Dermis microvascular lymphatic vessel endothelial cell (primary cell): ENCODE results near the gene DTX3L. TPM values are rescaled to one million over a fixed set of nuclear protein-coding genes. Genes with fewer than 3 reads are reported as not detected.

Experiments used
- DNase-seq, 2 donors: peaks; one replicate each; pipeline versions ENCODE4 v3.0.0 to v3.0.0-alpha.2; 2010; ENCODE audit warnings: low read depth in 2 of 2
- total RNA-seq: library from RNA; depleted of rRNA; stranded (reverse); fragments of >200 nt; gene quantifications from 2 replicates; pipeline ENCODE4 v1.2.1, GENCODE V29; 2014

DTX3L gene
- 18.1 and 21.4 TPM in 2 replicates for total RNA-seq

DNA sequence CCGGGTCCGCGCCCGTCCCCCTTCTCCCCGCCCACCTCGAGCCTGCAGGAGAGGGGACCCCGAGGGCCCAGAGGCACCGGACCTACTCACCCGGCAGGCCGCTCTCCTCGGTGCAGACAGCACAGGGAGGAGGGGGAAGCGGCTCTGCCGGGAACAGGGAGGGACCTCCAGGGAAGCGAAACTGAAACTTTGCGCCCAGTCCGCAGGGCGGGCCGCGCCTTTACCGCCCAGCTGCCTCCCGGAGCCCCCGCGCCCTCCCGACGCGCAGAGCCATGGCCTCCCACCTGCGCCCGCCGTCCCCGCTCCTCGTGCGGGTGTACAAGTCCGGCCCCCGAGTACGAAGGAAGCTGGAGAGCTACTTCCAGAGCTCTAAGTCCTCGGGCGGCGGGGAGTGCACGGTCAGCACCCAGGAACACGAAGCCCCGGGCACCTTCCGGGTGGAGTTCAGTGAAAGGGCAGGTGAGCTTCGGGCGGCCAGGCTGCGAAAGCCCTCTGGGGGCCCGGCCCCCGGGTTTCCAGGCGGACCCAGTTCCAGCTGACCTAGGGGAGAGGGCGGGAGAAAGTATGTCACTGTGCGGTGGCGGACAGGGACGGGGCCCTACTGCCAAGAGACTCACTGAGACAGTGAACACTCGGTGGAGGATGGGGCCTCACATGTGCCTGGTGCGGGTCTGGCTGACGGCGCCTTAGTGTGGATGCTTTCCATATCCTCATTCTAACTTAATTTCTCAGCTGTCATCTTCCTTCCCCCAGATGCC lies at the start of gene DTX3L, which contains the start of gene PARP9:
Gene DTX3L, plus strand, starts transcription at position 184 of the 758 bp plus-strand sequence. Its CDS starts 89 bp downstream, at position 273.
Gene PARP9, minus strand, starts transcription at position 146 of the 758 bp plus-strand sequence. CDS start 4,680 bp downstream, outside the sequence.
- peak; percentile 67 to 83 for DNase-seq

DNA sequence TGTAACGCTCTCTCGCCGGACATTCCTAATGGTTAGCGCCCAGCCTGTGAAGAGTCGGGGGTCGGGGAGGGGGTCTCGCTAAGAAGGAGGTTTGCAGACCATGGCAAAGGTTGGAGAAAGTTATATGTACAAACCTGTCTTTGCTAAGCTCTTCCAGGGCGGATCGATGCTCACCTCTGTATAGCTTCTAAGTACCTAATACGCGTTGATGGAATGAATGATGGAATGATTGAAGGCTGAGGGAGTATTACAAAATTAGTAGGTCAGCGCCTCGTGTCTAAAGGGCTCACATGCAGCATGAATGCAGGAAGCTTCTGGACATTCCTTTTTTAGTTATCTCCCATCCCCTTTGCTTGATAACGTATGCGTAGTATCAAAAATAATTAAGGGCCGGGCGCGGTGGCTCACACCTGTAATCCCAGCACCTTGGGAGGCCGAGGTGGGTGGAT lies 49.1 kb upstream of the DTX3L start:
- no peak for DNase-seq

DNA sequence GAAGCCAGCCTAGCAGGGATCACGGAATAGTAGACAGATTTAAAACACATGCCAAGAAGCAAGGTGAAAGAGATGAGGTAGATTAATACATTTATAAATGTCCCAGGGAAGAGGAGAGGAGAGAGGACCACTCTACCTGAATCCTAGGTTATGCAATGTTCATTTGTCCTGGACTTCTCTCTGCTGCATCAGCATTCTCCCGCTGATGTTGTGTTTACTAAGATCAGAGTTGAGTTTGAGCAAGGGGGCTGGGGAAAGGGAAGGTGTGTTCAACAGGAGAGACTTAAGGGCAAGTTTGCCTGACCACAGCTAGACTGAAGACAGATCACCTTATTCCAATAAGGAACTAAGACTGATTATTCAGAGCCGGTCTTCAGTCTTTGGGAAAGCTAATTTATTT lies 48.3 kb upstream of the DTX3L start:
- DNase-seq = no peak

DNA sequence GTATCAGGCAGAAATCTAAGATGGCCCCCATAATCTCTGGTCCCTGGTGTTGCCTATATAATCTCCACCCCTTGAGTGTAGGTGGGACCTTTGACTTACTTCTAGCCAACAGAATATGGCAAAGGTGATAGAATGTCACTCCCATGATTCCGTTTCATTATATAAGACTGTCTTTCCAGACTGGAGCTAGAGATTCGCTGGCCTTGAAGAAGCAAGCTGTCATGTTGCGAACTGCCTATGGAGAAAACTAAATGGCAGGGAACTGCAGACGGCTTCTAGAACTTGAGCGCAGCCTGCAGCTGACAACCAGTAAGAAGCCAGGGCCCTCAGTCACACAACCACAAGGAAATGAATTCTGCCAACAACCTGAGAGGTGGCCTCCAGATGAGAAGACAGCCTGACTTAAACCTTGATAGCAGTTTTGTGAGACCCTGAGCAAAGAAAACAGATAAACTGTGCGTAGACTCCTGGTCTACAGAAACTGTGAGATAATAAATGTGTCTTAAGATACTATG lies 47.2 kb upstream of the DTX3L start:
- DNase-seq = no peak

DNA sequence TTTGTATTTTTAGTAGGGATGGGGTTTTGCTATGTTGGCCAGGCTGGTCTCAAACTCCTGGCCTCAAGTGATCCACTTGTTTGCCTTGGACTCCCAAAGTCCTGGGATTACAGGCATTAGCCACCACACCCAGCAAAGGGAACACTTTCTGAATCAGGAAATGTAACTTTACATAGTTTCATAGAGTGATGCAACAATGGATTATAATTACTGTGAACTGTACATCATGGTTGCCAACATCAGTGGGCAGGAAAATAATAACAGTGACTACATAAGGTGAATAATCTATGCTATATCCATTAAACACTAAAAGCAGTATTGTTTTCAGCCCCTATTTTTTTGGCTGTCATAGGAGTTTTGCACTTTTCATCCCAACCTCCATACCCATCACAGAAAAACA lies 44.4 kb upstream of the DTX3L start:
- no peak for DNase-seq

DNA sequence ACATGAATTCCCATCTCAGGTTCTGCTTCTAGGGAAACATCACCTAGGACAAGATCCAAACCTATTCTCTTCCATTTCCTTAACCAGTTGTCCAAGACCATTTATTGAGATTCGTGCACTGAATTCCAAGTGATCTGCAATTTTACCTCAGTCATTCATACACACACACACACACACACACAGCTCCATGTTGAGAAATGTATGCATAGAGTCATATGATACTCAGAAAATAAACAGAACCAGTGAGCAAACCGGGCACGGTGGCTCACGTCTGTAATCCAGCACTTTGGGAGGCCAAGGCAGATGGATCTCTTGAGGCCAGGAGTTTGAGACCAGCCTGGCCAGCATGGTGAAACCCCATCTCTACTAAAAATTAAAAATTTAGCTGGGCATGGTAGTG lies 43.3 kb upstream of the DTX3L start:
- no peak for DNase-seq

DNA sequence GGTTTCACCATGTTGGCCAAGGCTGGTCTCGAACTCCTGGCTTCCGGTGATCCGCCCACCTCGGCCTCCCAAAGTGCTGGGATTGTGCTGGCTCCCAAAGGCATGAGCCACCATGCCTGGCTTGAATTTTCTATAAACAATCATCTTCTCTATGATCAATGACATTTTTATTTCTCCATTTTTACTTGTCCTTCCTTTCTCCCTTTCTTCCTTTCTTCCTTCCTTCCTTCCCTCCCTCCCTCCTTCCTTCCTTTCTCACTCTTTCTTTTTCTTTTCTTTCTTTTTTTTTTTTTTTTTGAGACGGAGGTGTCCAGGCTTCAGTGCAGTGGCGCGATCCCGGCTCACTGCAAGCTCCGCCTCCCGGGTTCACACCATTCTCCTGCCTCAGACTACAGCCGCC lies 40.8 kb upstream of the DTX3L start:
- DNase-seq = no peak

DNA sequence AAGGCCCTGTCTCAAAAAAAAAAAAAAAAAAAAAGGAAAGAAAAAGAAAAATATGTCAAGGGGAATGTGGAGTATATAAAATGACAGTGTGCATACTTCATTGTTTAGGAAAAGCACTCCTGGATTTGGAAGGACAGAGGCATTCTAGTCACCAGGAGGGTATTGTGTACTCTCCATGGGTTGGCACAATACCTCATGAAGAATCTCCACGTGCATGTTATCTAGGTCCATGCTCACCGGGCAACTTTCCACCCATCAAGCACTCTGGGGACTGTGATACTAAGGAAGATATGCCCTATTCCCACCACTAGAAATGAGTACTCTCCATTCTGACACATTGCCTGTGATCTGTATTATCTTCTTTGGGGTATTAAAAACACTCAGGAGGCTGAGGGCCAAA lies 34.0 kb upstream of the DTX3L start:
- no peak for DNase-seq

DNA sequence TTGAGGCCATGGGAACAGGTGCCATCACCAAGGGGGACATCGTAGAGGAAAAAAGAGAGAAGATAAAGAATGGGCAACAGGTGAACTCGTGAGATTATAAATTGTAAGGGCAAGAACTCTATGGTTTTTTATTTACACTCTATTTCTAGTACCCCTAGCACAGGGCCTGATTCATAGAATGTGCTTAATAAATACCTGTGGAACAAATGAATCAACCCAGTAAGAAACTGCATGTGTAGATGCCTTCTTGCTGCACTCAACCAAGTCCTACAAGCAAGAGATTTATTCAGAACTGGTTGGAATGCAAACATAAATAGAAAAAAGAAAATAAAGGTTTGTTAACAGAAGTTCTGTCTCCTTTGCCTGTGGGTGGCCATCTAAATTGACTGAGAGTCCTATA lies 30.7 kb upstream of the DTX3L start:
- no peak for DNase-seq

DNA sequence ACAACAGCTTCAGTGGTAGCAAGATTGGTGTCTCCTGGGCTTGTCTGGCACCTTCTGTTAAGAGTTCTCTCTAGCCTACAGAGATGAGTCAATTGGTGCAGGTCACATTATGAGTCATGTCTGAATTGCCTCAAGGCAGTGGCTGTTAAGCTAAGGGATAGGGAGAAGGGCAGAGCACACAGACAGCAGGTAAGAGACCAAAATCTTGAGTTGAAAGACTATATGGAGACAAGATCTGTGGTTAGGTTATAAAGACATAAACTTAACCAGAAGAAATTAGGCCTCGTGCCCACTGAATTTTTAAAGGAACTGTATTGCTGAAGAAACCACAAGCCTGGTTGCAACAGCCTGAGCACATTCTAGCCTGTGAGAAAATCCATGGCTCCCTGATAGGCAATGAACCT lies 30.2 kb upstream of the DTX3L start:
- no peak for DNase-seq

DNA sequence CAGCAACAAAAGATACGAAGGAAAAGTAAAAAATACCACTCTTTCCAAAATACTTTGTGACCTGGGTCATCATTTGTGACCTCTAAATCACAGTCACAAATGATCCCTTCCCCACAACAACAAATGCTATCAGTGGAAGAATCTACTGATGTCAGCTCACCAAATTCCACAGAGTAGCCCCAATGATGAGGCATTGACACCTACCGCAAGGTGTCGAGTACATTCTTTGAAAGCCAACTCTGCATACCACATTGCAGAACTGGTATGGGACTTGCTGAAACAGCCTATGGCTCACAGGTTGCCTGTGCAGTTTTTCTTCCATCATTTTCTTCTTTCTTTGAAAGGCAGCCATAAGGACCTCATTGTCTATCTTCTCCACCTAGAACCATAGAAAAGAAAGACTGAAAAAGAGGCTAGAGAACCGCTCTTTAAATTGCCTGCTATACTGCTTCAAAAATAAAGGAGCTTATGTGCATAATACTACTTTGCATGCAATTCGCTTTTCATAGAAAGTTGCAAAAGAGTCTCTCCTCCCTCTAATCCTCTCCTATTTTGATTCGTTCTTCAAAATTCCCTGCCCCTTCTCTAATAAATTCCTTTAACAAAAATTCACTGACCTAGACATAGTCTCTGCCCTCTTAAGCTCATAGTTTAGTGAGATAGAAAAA lies 28.0 kb upstream of the DTX3L start:
- no peak for DNase-seq

DNA sequence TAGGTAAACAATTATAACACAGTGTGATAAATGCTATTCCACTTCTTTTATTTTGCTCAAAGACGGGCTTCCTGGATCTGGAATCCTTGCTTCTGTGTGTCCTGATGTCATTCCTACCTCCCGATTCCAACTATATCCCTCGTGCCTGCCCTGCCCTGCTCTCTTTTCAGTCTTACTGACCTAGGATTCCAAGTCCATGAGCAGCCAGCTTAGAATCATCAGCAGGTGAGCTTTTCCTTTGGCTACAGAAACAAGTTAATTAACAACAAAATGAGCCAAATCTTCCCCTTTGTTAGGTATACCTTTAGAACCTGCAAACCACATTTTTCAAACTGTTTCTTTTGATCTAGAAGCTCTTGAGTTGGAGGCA lies 27.5 kb upstream of the DTX3L start:
- DNase-seq = no peak

DNA sequence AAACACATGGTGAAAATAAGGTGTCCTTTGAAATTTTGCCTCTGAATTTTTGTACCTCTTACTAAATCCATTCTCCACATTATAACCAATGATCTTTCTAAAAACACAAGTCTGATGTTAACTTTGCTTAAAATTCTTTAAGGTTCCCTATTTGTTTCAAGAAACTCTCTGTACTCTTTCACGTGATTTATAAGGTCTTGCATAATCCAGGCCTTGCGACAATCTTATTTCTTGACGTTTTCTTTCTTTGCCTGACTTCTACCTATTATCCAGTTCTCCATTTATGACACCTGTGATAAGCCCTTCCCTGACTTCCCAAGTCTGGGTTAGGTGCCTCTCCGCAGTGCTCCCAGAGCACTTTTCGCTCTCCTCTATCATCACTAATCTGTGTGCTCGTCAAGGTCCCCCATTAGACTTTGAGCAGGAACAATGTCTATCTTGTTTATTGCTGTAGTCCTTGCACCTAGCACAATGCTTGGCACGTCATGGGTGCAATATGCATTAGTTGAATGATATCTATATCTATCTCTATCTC lies 25.1 kb upstream of the DTX3L start:
- no peak for DNase-seq

DNA sequence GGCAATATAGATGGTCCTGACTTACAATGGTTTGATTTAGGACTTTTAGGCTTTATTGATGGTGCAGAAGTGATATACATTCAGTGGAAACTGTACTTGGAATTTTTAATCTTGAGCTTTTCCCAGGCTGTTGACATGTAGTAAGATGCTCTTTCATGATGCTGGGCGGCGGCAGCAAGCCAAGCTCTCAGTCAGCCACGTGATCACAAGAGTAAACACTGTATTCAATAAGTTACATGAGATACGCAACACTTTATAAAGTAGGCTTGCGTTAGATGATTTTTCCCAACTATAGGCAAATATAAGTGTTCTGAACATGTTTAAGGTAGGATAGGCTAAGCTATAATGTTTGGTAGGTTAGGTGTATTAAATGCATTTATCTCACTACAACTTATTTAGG lies 18.0 kb upstream of the DTX3L start:
- no peak for DNase-seq

DNA sequence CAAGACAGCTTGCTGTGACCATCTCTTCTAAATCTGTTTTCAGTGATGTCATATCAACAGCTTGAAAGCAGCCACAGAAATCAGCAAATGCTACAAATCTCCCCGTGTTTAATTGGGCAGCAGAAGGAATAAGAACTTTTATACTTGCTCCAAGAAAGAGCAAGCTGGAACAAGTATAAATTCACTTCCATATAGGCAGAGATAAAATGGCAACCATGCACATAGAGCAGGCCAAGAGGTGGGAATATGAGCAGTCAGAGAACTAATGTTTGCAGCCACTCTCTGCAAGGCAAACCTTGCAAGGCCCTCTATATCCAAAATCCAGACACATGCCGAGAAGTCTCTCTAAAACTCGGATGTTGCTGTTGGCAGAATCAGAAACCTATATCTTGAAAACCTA lies 16.1 kb upstream of the DTX3L start:
- DNase-seq = no peak

DNA sequence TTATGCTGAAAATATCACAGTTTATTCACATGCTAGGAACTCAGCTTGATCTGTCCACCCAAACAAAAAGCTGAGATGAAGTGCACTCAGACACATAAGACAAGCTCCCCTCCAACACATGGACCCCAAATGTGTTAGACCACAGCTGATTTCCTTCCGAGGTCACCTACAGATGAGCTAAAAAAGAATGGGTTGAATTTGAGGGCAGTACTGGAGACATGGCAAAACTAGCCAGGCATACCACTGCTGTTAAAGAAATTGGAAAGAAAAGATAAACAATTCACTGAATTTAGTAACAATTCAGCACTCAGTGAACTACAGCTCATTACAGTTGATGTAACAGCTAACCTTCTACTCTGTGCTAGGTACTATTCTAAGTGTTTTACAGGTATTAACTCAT lies 15.5 kb upstream of the DTX3L start:
- no peak for DNase-seq

DNA sequence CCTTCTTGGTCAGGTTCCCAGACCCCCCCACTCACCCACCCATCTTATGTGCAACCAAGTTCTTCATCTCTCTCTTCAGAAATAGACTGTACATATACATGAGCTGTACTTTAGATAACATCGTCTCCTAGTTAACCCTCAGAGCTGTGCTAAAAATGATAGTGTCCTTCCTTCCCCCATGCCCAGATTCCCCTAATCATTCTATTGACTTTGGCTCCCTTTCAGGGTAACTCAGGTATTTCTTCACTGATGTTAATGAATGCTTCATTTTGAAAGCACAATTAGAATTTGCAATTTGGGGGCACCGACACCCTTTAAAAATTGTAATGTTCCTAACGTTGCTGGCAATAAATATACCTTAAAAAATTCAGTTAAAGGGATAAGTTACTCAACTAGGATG lies 11.0 kb upstream of the DTX3L start:
- DNase-seq = no peak

DNA sequence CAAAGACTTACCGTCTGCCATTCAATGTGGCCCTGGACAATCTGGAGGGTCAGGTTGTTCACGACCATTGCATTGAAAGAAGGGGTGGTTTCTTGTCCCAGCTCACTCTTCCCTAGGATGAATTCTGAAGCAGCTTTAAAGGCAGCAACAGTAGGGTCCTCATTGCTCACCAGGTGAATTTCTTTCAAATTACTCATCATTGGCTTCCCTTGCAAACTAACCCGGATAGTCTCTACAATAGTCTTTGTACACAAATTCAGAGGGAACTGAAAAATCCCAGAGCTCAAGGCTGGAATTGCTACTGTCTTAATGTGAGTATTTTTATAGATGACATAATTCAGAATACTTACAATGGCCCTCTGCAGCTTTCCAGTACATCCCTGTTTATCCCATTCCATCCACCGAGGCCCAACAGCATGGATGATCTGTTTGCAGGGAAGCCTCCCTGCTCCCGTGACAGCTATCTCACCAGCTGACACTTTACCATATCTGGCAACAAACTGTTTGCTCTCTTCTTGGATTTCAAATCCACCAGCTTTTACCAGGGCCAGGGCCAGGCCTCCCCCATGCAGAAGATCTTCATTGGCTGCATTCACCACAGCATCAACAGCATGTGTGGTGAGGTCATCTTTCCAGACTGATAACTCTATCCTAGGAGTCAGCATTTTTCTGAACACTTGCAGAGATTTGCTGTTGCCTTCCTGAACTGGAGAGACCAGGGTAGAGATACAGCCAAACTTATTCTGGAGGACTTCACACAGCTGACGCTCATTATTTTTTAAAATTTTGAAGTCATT lies 8.7 kb upstream of the DTX3L start:
- DNase-seq = no peak

DNA sequence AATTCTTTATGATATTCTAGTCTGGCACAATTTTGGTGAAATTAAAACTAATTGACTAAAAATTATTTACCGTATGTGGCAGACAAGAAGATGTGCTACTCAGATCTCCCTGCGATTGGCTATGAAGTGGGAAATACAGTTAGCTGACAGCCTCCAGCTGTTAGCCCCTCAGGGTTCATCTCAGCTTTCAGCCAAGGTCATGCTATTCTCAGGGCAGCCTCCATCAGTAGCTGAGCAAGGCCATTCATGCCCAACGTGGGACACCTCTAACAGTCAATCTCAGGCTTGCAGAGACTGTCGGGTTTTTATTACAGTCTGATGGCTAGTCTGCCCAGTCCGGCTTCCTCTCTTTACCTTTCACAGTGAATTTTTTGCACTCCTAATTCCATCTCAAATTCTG lies 6.8 kb upstream of the DTX3L start:
- DNase-seq = no peak

DNA sequence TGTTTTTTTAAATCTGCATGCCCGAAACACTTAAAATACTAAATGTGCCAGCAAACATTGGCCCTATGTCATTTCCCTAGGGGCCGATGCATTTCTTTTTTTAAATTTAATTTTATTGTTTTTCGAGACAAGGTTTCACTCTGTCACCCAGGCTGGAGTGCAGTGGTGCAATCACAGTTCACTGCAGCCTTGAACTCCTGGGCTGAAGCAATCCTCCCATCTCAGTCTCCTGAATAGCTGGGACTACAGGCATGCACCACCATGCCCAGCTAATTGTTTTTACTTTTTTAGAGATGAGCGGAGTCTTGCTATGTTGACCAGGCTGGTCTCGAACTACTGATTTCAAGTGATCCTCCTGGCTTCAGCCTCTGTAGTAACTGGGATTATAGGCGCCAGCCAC lies 5.5 kb upstream of the DTX3L start:
- DNase-seq = no peak

DNA sequence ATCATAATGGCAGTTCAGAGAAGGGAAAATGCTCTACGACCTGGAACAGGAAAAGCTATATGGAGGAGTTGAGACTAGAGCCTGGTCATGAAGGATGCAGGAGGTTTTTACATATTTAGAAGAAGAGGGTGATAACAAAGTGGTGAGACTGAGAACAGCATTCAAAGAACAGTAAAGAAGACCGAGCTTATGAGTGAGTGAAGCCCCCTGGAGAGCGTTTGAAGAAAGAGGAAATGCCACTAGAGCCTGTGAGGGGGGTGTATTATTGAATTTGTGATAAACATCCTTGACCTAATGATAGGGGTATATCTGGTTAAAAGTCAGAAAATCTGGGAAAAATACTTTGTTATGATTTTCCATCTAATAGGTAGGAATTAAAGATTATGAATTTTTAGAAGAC lies 4.2 kb upstream of the DTX3L start:
- no peak for DNase-seq

DNA sequence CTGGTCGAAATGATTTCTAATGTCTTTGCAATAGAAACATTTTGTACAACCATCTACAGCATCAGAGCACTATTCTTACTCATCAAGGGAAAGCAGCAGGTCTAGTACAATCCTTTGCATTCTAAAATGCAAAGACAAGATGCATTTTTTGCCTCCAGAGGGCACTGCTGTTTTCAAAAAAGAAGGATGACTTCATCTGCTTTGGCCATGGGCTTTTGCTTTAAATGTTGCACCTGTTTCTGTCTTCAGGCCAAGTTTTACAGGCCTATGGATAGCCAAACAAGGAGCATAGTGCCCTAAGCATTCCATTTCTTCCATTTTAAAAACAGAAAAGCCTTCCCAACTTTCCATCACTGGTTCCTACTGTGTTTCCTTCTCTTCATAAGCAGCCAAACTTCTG lies 3.5 kb upstream of the DTX3L start:
- peak; percentile 47 to 67 for DNase-seq
